ENCODE results near the gene HIVEP3. TPM values are rescaled to one million over a fixed set of nuclear protein-coding genes. Genes with fewer than 3 reads are reported as not detected.

The HIVEP3 gene
- total RNA-seq, 1 experiment from 2014 or later, result 7.9 TPM

DNA sequence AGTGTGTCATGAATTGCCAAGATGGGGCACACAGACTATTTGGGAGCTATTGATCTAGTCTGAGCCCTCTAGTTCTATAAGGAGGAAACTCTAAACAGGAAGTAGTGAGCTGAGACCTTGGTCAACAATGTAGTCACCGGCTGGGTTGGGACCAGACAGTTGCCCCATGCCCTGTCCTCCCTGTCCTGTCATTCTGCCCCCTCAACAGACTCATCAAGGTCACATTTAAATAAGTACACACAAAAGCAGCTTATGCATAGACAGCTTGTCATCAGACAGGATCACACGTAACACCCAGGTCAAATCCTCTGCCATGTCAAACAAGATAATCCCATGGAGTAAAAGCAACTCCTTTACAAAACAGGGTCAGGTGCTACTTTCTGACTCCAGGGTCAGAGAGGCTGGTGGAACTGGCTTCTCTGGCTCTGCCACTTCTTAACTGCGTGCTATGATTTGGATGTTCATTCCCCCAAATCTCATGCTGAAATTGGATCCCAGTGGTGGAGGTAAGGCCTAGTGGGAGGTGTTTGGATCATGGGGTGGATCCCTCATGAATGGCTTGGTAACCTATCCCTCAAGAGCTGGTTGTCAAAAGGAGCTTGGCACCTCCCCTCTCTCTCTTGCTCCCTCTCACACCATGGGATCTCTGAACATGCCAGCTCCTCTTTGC is 128.9 kb downstream of the HIVEP3 start:
- DNase-seq (ENCODE audit: low spot score), result no peak

DNA sequence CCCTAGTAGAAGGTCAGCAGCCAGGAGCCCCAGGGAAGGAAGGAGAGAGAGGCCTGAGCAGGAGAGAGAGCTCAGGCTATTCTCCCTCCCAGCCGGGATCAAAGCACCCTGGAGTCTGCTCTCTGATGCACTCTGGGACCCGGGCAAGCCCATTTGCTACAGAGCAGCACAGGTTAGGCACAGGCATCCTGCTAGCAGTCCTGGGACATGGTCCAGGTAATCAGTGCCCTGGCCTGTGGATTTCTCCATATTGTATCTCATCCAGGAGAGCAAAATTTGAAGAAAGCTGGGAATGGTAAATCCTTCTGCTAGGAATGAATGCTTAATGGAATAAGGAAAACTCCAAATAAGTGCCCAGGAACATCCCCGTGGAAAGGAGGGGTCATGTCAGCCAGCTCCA is 130.3 kb downstream of the HIVEP3 start:
- no peak for DNase-seq (ENCODE audit: low spot score)

DNA sequence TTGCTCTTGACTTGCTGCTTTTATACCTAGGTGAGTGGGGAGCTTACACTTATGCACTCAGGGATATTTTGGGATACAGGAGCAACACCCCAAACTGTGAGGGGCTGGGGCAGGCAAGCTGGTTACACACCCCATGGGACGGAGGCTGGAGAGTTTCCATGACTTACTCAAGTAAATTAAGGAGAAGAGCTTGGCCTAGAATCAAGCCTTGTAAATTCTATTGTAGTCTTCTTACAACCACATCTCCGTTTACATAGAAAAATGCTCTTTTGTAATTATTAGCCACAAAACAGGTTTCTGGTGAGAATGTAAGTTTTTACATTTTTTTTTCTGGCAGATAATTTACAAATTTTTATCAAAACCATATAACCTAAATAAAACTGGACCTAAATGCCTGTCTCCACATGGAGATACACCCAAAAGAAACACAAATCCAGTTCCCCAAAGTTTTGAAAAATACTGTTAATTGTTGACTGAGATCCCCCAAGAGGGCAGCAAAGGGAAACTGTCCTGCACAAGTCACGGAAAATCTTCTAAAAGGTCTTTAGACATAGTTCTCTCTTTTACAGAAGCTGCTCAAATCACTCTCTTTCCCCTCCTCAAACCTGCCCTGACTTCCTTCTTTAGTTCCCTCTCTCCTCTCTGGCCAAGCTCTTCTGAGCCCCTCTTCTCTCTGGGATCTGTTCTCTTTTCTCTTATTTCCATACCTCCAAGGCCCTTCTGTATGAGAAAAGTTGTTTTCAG is 134.0 kb downstream of the HIVEP3 start:
- DNase-seq (ENCODE audit: low spot score), result no peak

DNA sequence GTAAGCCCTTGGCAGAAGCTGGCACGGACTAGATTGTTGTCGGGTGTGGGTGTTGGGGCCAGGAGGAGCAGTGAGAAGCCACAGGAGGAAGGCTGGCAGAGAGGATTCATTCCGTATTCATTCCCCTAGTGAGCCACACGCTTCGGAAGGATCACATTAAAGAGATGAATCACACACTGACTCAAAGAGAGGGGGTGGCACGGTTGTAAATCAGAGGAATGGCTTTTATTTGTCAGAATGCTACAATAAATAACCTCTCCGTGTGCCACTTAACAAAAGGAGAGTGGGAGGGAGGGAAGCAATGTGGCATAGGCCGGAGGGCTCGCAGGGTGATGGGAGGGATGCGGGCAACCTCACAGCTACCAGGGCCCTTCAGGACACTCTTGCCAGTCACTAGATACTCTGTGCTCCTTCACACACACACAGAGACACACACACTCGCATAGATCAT is 135.5 kb downstream of the HIVEP3 start:
- DNase-seq (ENCODE audit: low spot score), result peak; percentile 97

DNA sequence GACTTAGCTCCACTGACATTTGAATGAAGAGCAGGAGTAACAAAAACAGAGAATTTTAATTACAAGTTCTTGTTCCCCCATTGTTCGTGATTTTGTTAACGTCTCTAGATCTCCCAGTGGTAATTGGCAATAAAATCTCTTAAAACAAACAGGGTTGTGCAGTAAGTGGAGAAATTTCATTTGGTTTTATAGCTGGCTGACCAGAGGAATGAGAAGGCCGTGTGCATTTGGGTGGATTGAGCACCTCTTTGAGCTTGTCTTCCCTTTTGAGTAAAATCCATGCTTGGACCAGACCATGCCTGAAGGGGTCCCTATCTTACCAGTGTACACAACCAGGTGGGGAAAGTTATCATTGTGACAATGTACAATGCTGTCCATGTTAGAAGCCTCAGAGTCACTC is 137.8 kb downstream of the HIVEP3 start:
- no peak for DNase-seq (ENCODE audit: low spot score)

DNA sequence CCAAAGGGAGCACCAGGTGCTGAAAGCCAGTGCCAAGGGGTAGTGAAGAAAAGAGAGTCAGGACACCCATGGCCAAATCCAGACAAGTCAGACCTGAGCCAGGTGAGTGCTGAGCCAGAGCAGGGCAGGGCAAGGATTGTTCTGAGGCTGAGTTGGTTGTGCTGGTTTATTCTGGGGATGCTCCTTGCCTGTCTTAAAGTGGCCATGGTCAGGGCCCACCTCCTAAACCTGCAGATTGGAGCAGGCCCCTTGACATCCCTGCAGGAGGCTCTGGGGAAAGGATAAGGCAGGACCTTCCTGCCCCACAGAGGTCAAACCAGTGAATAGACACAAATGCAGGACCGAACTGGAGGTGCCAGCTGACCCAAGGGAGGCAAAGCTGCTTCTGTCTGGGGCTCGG is 138.4 kb downstream of the HIVEP3 start:
- no peak for DNase-seq (ENCODE audit: low spot score)

DNA sequence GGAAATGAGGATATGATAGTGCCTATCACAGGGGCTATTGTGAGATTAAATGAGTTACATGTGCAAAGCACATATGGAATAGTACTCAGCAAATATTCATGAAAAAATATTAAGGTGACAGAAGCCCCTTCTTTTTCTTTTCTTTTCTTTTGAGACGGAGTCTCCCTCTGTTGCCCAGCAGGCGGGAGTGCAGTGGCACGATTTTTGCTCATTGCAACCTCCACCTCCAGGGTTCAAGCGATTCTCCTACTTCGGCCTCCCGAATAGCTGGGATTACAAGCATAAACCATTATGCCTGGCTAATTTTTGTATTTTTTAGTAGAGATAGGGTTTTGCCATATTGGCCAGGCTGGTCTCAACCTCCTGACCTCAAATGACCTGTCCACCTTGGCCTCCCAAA is 139.4 kb downstream of the HIVEP3 start:
- no peak for DNase-seq (ENCODE audit: low spot score)

DNA sequence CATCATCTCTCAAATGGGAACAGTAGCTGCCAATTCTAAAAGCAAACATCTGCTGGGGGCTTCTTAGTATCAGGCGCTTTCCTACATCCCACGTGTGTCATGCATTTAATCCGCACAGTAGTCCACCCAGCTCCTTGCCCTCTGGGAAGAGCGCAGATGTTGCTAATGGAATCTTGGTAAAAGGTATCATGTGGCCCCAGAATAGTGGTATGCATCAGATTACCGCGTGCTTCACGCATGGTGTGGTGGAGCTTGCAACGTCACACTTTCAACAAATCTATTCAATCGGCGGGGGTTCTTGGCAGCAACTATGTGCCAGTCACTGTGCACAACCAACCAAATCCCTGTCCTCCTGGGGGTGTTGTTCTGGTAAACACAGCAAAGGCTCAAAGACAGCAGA is 141.0 kb downstream of the HIVEP3 start:
- DNase-seq (ENCODE audit: low spot score), result no peak

DNA sequence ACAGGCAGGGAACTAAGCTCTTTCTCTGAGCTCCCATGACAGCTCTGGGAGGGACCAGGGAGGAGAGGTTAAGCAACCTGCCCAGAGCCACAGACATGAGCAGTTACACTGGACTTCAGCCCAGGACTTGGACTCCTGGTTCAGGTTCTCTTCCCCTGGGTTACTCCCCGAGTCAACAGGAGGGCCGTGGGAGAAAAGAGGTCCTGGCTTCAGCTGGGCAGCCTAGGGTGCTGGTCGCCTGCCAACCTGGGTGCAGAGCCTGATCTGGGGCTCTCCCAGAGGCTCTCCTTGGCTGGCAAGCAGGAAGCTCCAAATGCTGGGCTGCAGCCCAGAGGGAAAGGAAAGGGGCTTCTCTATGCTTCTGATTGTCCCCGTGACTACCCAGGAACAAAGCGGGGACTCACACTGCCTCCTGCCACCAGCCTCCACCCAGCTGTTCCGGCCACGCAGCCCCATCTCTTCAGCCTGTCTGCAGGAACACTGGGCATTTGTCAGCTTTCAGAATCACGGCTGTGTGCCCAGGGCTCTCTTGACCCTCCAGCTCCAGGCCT is 141.8 kb downstream of the HIVEP3 start:
- DNase-seq (ENCODE audit: low spot score), result no peak

DNA sequence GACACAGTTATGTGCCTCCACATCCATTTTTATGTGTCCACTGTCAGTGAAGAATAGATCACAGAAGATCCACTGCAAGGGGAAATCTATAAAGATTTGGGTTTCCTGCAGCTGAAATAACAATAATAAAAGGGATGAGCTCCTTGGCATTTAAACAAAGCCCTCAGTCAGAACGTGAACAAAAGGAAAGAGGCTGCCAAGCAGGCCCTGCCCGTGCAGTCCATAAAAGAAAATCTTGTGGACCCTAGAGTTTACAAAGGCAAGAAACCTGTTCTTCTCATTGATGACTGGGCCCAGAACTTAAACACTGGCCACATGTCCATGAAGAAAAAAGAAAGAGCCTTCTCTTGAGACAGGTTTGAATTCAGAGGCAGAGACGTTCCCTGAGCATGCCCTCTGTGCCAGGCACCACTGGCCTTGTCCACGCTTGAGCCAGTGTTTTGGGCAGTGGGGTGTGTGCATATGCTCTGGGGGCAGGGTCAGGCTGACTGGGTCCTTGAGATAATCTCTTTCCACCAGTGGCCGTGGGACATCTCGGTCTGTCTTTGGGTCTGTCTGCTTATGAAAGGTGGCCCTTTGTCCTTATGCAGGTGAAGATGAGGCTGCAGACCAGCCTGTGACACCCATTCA is 142.7 kb downstream of the HIVEP3 start:
- no peak for DNase-seq (ENCODE audit: low spot score)

DNA sequence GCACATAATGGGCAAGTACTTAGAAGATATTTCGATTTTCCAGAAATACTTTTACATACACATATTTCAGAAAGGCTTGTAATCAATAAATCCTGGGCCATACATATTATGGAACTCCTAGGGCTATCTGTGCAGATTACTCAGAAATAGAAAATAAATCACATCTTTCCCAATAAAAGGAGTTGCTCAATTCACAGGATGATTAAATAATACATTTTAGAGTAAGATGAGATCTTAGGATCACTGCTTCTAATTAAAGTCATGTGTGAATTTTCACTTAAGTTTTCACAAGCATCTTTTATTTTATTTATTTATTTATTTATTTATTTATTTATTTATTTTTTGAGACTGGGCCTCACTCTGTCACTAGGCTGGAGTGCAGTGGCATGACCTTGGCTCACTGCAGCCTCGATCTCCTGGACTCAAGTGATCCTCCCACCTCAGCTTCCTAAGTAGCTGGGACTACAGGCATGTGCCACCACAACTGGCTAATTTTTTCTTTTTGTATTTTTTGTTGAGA is 144.2 kb downstream of the HIVEP3 start:
- DNase-seq (ENCODE audit: low spot score), result no peak

DNA sequence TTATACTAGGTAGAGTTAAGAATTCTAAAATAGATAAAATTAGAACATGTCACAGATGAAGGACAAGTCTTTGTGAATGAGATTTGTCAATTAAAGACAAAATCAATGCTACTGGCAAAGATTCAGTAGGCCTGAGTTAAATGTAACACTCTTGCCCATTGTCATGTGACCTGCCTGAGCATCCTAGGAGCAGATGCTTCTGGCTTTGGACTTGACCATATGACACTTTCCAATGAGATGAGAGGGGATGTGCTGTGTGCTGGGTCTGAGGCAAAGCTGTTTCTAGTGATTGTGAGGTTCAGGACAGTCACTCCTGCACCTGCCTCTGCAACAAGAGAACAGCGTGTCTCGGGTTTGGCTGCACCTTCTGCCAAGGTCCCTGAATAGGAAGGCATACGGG is 144.9 kb downstream of the HIVEP3 start:
- no peak for DNase-seq (ENCODE audit: low spot score)

DNA sequence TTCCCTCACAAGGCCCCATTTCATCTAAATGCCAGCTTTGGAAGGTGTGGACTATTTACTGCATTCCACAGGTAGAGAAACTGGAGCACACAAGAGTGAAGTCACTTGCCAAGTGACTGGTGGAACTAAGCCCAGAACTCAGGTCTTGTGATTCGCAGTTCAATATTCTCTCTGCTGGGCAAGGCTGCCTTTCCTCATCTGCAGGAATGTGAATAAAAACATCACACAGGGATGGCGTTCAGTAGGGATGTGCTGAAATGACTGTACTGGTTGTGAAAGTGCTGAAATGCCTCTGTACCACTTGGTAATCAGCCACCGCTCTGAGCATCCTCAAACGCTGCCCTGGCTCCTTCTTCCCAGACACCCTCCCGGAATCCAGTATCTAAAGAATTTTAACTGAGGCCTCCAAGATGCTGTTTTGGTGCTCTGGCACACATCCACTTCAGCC is 145.6 kb downstream of the HIVEP3 start:
- DNase-seq (ENCODE audit: low spot score), result peak; percentile 20

DNA sequence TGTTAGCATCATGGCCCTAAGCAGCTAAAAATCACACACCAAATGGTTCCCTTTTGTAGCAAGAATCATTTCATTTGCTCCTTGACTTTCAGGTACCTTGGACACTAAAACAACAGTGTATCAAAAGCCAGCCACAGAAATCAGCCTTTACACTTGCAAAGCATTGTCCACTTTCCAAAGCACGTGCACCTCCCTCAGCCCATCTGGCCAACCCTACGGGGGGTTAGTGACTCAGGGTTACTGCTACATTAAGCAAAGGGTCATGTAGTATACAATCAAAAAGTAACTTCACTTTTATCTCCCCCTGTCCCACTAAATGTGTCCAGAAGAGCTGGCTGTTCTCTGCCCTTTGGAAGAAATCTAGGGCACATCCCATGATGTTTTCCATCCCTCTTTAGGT is 149.7 kb downstream of the HIVEP3 start:
- DNase-seq (ENCODE audit: low spot score), result no peak

DNA sequence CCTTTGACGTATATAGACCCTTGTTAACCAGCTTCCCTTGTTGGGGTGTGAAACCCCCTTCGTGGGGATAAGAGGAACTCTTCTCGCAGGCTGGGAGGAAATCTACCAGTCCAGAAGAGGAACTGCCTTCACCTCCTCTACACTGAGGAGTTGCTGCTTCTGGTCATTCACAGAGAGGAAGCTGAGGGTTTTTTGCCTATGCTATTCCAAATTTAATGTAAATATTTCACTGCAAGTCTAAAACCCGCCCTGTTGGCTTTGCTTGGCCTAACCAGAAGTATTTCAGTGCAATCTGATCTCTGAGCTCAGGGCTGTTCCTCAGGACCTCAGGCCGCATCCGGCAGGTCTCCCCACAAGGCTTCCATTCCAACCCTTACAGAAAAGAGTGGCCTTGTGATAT is 150.1 kb downstream of the HIVEP3 start:
- no peak for DNase-seq (ENCODE audit: low spot score)

DNA sequence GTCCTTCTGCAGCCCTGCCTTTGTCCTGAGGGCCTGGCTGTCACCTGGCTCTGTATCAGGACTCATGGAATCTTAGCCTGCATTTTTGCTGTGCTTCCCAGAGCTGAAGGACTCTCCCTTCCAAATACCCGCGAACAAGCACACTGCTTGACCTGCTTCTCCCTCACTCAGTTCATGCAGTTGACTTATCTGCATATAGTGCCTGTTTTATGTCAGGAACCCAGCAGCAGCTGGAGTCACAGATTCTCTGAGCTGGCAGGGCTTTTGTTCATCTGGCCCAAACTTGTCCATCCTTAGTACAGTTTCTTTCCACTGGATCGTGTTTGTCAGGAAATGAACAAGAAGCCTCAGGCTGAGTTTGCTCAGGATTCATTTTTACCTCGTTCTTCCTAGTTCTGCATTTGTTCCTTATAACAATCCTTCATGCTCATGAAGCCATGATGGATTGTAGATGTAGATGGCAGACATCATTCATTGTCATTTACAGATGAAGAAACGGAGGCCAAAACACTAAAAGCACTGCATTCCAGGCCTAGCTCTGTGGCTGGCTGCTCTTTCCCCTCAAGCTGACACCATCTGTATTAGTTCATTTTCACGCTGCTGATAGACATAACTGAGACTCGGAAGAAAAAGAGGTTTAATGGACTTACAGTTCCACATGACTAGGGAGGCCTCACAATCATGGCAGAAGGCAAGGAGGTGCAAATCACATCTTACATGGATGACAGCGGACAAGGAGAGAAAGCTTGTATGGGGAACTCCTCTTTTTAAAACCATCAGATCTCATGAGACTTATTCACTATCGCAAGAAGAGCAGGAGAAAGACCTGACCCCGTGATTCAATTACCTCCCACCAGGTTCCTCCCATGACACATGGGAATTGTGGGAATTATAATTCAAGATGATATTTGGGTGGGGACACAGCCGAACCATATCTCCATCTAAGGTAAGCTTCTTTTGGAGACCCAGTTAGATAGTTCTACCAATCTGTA is 150.9 kb downstream of the HIVEP3 start:
- no peak for DNase-seq (ENCODE audit: low spot score)

DNA sequence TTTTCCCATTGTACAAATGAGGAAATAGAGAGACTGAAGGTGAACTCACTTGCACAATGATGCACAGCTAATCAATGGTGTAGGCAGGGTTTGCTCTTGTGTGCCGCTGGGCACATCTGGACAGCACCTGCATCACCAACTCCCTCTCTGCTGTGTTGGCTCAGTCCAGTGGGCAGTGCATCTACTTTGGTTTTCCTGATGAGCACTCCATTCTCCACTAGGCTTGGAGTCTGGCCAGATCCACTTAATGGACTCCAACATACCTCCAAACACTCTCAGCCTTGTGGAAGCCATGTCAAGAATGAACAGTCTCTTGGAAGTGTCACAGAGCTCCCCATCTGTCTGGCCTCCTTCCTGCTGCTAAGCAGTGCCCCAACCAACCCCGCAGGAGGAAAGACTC is 152.2 kb downstream of the HIVEP3 start:
- DNase-seq (ENCODE audit: low spot score), result no peak

DNA sequence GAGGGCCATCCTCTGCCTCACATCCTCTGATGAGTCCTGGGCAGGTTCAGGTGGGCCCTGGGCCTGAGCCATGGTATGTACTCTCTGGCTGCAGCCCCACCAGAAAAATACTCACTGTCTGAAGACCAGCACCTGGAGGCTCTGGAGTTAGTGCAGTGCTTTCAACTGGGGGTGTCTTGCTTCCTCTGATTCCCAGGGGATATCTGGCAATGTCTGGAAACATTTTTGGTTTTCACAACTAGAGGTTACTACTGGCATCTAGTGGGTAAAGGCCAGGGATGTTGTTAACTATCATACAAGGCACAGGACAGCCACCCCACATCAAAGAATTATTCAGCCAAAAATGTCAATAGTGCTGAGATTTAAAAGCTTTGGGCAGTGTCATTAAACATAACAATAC is 152.7 kb downstream of the HIVEP3 start:
- DNase-seq (ENCODE audit: low spot score), result no peak

DNA sequence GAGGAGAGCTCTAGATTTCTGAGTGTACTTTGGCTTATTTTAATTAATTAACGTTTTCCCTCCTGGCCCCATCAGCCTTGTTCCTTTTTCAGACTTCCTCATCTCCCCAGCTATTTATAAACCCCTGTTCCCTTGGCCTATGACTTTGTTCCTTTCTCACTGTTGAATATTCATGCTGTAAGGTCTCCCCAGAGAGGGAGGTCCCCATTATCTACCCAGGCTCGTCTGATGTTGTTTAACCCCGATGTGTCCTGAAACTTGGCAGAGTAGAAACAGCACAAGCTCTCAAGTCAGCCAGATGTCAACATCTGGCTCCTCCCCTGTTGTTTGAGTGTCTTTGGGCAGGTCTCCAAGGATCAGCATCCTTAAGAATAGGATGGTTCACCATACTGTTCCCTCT is 153.6 kb downstream of the HIVEP3 start:
- no peak for DNase-seq (ENCODE audit: low spot score)

DNA sequence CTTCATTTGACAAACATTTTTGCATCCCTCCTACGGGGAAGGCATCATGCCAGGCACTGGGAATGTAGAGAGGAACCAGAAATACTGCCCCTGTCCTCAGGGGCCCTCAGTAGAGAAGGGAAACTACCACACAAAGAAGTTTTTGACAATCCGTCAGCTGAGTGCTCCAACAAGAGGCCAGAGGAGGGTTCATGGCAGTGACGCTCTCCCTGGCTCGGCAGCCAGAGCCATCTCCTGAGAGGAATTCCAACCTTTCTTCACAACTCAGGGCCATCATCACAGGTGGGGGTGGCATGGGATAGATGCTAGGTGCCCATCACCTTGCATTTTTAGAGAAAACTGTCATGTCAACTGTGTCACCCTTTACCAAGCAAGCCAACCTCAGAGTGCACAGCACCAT is 154.1 kb downstream of the HIVEP3 start:
- DNase-seq (ENCODE audit: low spot score), result no peak

DNA sequence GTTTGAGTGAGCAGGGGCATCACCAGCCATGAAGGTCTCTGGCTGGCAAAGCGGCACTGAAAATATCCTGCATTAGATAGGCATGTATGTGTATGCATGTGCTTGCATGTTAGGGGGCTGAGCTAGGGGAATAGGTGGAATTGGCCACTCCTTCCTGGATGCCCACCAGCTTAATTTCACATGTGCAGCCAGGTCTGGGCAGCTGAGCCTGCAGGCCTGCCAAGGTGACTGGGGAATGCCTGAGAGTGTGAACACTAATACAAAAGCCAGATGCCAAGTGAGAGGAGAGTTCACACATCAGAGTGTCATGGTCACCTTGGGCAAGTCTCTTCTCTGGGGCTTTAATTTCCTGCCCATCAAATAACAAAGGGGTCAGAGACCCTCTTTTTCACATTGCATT is 155.9 kb downstream of the HIVEP3 start:
- no peak for DNase-seq (ENCODE audit: low spot score)

Measured in A172 (cell line).